CD14-positive monocyte (primary cell): ENCODE measurements around the gene NRAS. TPM values are rescaled to one million over a fixed set of nuclear protein-coding genes. Genes with fewer than 3 reads are reported as not detected.

Source experiments
- DNase-seq, 3 donors: peaks; one replicate each; pipeline ENCODE4 v3.0.0-alpha.2; 2011 to 2022
- H2AFZ ChIP-seq: 2 replicates; pipeline ENCODE4 v1.6.0; 2012; ENCODE audit warnings: mild to moderate bottlenecking, low read depth, low read length, inconsistent platforms; ENCODE audit not compliant: insufficient read depth, poor library complexity, severe bottlenecking
- H3K27ac ChIP-seq, 2 donors: 1 replicate in 1 of 2; 2 replicates in 1 of 2; pipeline ENCODE4 v1.5.1; 2012 to 2013; ENCODE audit warnings: low read length in 2 of 2, control low read depth in 1 of 2, inconsistent platforms in 1 of 2, low read depth in 1 of 2, mild to moderate bottlenecking in 1 of 2
- H3K27me3 ChIP-seq, 2 donors: one replicate each; pipeline versions ENCODE4 v1.6.0 to v1.6.1; 2011 to 2013; ENCODE audit warnings: low read length in 2 of 2; ENCODE audit not compliant: control insufficient read depth in 2 of 2, insufficient read depth in 2 of 2
- H3K36me3 ChIP-seq, 2 donors: replicated peaks in 1 of 2; 1 replicate in 1 of 2; 2 replicates in 1 of 2; pipeline versions ENCODE4 v1.5.1 to v1.6.1; 2012 to 2013; ENCODE audit warnings: low read length in 2 of 2, control low read depth in 1 of 2, inconsistent platforms in 1 of 2, mild to moderate bottlenecking in 1 of 2; ENCODE audit not compliant: insufficient read depth in 2 of 2, control insufficient read depth in 1 of 2
- H3K4me1 ChIP-seq, 2 donors: 1 replicate in 1 of 2; 2 replicates in 1 of 2; pipeline versions ENCODE4 v1.5.1 to v1.6.1; 2012 to 2013; ENCODE audit warnings: low read length in 2 of 2, control low read depth in 1 of 2, inconsistent platforms in 1 of 2, mild to moderate bottlenecking in 1 of 2, moderate library complexity in 1 of 2; ENCODE audit not compliant: insufficient read depth in 2 of 2, control insufficient read depth in 1 of 2
- H3K4me2 ChIP-seq: replicated peaks from 2 replicates; pipeline ENCODE3; 2012; ENCODE audit warnings: low read length, moderate library complexity, mild to moderate bottlenecking; ENCODE audit not compliant: poor library complexity, severe bottlenecking; ENCODE audit errors: extremely low read depth
- H3K4me3 ChIP-seq, 3 experiments: fragments of 200-600 bp in 1 of 3; sonication (generic) in 1 of 3; replicated peaks in 1 of 3; 1 replicate in 2 of 3; 2 replicates in 1 of 3; pipeline ENCODE4 v1.5.1; 2011 to 2013; ENCODE audit warnings: low read length in 3 of 3, mild to moderate bottlenecking in 3 of 3, control low read depth in 2 of 3, low read depth in 2 of 3, inconsistent platforms in 1 of 3, moderate library complexity in 1 of 3
- H3K79me2 ChIP-seq: 2 replicates; pipeline ENCODE4 v1.6.0; 2012; ENCODE audit warnings: mild to moderate bottlenecking, control low read depth, inconsistent platforms, low read length, moderate library complexity; ENCODE audit not compliant: insufficient read depth
- H3K9ac ChIP-seq: 2 replicates; pipeline ENCODE4 v1.6.0; 2017; ENCODE audit warnings: low read length, mild to moderate bottlenecking; ENCODE audit not compliant: insufficient read depth, poor library complexity, severe bottlenecking
- H3K9me3 ChIP-seq, 2 donors: replicated peaks in 1 of 2; 1 replicate in 1 of 2; 2 replicates in 1 of 2; pipeline versions ENCODE4 v1.5.1 to v1.6.1; 2012 to 2013; ENCODE audit warnings: low read length in 2 of 2, control low read depth in 1 of 2; ENCODE audit not compliant: control insufficient read depth in 1 of 2, insufficient read depth in 1 of 2
- H4K20me1 ChIP-seq: 2 replicates; pipeline ENCODE4 v1.6.0; 2012; ENCODE audit warnings: mild to moderate bottlenecking, low read length, control low read depth, moderate library complexity; ENCODE audit not compliant: insufficient read depth
- H3K27ac Mint-ChIP-seq, 7 donors: one replicate each; pipeline ENCODE4 v1.8.0; 2020; ENCODE audit warnings: mild to moderate bottlenecking in 7 of 7, mixed read lengths in 7 of 7, moderate library complexity in 6 of 7, inconsistent platforms in 2 of 7
- H3K27me3 Mint-ChIP-seq, 3 donors: one replicate each; pipeline ENCODE4 v1.8.0; 2021 to 2022; ENCODE audit warnings: low read depth in 3 of 3, mild to moderate bottlenecking in 3 of 3, mixed read lengths in 3 of 3, moderate library complexity in 3 of 3, inconsistent platforms in 1 of 3
- H3K36me3 Mint-ChIP-seq, 2 donors: one replicate each; pipeline ENCODE4 v1.8.0; 2020; ENCODE audit warnings: mixed read lengths in 2 of 2, inconsistent platforms in 1 of 2, mild to moderate bottlenecking in 1 of 2
- H3K4me1 Mint-ChIP-seq: one replicate; pipeline ENCODE4 v1.8.0; 2020; ENCODE audit warnings: mild to moderate bottlenecking, mixed read lengths
- H3K4me3 Mint-ChIP-seq, 2 donors: one replicate each; pipeline ENCODE4 v1.8.0; 2020; ENCODE audit warnings: mild to moderate bottlenecking in 2 of 2, mixed read lengths in 2 of 2, moderate library complexity in 1 of 2
- H3K9me3 Mint-ChIP-seq, 7 donors: one replicate each; pipeline ENCODE4 v1.8.0; 2020 to 2022; ENCODE audit warnings: mixed read lengths in 7 of 7, mild to moderate bottlenecking in 6 of 7, moderate library complexity in 6 of 7, inconsistent platforms in 2 of 7
- CTCF ChIP-seq: fragments of 200-600 bp; IDR thresholded peaks from one replicate; pipeline ENCODE4 v1.8.0; 2022; ENCODE audit warnings: antibody characterized with exemption, mild to moderate bottlenecking
- WGBS: methylation state at CpG from one replicate; pipeline ENCODE4 v1.1.5; 2013; ENCODE audit warnings: missing lambda C conversion rate; ENCODE audit not compliant: insufficient coverage; 5-methylcytosine and 5-hydroxymethylcytosine counted together
- intact Hi-C, 2 donors: fragments of 100-400 bp; cut with micrococcal nuclease; formaldehyde crosslinking; loops; one replicate each; pipeline versions ENCODE4 v1.15.0 to v1.15.1; 2023
- polyA plus RNA-seq, 3 donors: library from polyadenylated mRNA; depleted of rRNA in 1 of 3; unstranded in 2 of 3; stranded (reverse) in 1 of 3; fragments of 300-500 nt in 2 of 3; fragments of >200 nt in 1 of 3; fragmentation: Illumina TruSeq in 2 of 3; gene quantifications; 1 replicate in 2 of 3; 2 replicates in 1 of 3; pipeline ENCODE4 v1.2.3, GENCODE V29; 2012 to 2021

Gene NRAS
- polyA plus RNA-seq, 3 donors: 12.2 to 42.7 (median 40.8) TPM

GRCh38 chr1:114669562-114670082 lies 46.9 kb downstream of the NRAS start, which contains the start of gene DENND2C:
Gene DENND2C, minus strand, starts transcription at chr1:114670049. Its CDS starts 44,065 bp downstream, at chr1:114625984.
- no peak for TF ChIP-seq CTCF
- WGBS: under 1% methylated on average over 50 of the region's 50 CpGs
- Mint-ChIP-seq H3K9me3 (no peaks in the 10 kb centered on the region), H3K27ac (peak within 1 kb of the TSS in 5 of 7 donors; percentile 47 to 74 (median 60)), H3K4me3 (peak within 1 kb of the TSS; percentile 88 to 93), H3K4me1 (peaks cover 13% of the 10 kb centered on the region), H3K27me3 (peaks cover 24 to 43% (median 31%) of the 10 kb centered on the region in 3 donors), H3K36me3 (peaks cover 0 to 2% of the 10 kb centered on the region in 2 donors)
- peak within 1 kb of the TSS; percentile 99 for H2AFZ ChIP-seq
- H3K27ac ChIP-seq: peak within 1 kb of the TSS in 1 of 2 donors; percentile 27
- H3K79me2 ChIP-seq: no peaks in the 10 kb centered on the region
- peak within 1 kb of the TSS; percentile 62 for H3K9ac ChIP-seq
- H3K4me3 ChIP-seq: peak within 1 kb of the TSS; percentile 44 to 84 (median 57)
- H3K27me3 ChIP-seq: peaks cover 4 to 27% of the 10 kb centered on the region in 2 donors
- no peaks in the 10 kb centered on the region for H3K9me3 ChIP-seq
- H3K4me2 ChIP-seq: peak within 1 kb of the TSS; percentile 84
- peaks cover 10 to 14% of the 10 kb centered on the region in 2 donors for H3K4me1 ChIP-seq
- intact Hi-C loops: loop anchor here in 1 of 2 donors (10.0 kb wide), 1 partner anchor 85 kb away; the partner anchor contains the start of gene BCAS2
- no peaks in the 10 kb centered on the region for H4K20me1 ChIP-seq
- DNase-seq: no peak
- no peaks in the 10 kb centered on the region for H3K36me3 ChIP-seq

GRCh38 chr1:114668784-114669561 lies 47.6 kb downstream of the NRAS start:
- Mint-ChIP-seq H3K9me3 (peaks cover 0 to 4% (median 0%) of the 10 kb centered on the region in 7 donors), H3K27ac (peak overlapping the region in 1 of 7 donors; percentile 52), H3K27me3 (peaks cover 22 to 41% (median 31%) of the 10 kb centered on the region in 3 donors), H3K4me1 (peaks cover 13% of the 10 kb centered on the region), H3K36me3 (peaks cover 0 to 2% of the 10 kb centered on the region in 2 donors), H3K4me3 (peak overlapping the region; percentile 88 to 93)
- H3K9me3 ChIP-seq: no peaks in the 10 kb centered on the region
- no peak for TF ChIP-seq CTCF
- WGBS: 0% methylated on average over 2 of the region's 13 CpGs
- peaks cover 4 to 27% of the 10 kb centered on the region in 2 donors for H3K27me3 ChIP-seq
- peaks cover 10 to 14% of the 10 kb centered on the region in 2 donors for H3K4me1 ChIP-seq
- H3K4me2 ChIP-seq: peak overlapping the region; percentile 84
- intact Hi-C loops: loop anchor here in 1 of 2 donors (10.0 kb wide), 1 partner anchor 84 kb away; the partner anchor contains the start of gene BCAS2
- no peak for DNase-seq
- peak overlapping the region; percentile 62 for H3K9ac ChIP-seq
- no peaks in the 10 kb centered on the region for H4K20me1 ChIP-seq
- no peak overlapping the region for H3K27ac ChIP-seq
- no peaks in the 10 kb centered on the region for H3K36me3 ChIP-seq
- H3K79me2 ChIP-seq: no peaks in the 10 kb centered on the region
- H3K4me3 ChIP-seq: peak overlapping the region; percentile 44 to 84 (median 57)
- H2AFZ ChIP-seq: peak overlapping the region; percentile 99
